HG02840 (cell line): ENCODE measurements around the gene RNMT.
A peak's percentile ranks its signal among the peaks of the same experiment; 100 is the strongest.
"Not testable (repeated sequence)": the region's sequence is repeated elsewhere in the genome, so short reads cannot be mapped to it uniquely, and the experiment has no call there.

ENCODE experiments used
- ATAC-seq: cut with Tn5 transposase; IDR thresholded peaks from one replicate; pipeline ENCODE4 v1.9.1; 2021; ENCODE audit warnings: mild to moderate bottlenecking, moderate library complexity, moderate number of reproducible peaks; ENCODE audit not compliant: unreplicated experiment, low FRiP score

Gene RNMT

GRCh38 chr18:13726232-13726971, at the start of gene RNMT, which contains the start of gene FAM210A:
RNMT (plus strand) TSS chr18:13726673; CDS start chr18:13731518, 4,845 bp downstream.
FAM210A (minus strand) TSS chr18:13726558; CDS start chr18:13682077, 44,481 bp downstream.
- ATAC-seq: peak; percentile 92

- ATAC-seq: not testable (repeated sequence)
These were observed 49.1 kb upstream of the RNMT start for GRCh38 chr18:13677350-13677749.

GRCh38 chr18:13680612-13681011, 45.9 kb upstream of the RNMT start:
- ATAC-seq: no peak

GRCh38 chr18:13681701-13682100, 44.8 kb upstream of the RNMT start:
- no peak for ATAC-seq

GRCh38 chr18:13684546-13684945, 41.9 kb upstream of the RNMT start:
- ATAC-seq: no peak

- no peak for ATAC-seq
These were observed 38.0 kb upstream of the RNMT start for GRCh38 chr18:13688191-13689136.

- ATAC-seq: not testable (repeated sequence)
These were observed 36.4 kb upstream of the RNMT start for GRCh38 chr18:13690060-13690459.

GRCh38 chr18:13695337-13695736, 31.1 kb upstream of the RNMT start:
- ATAC-seq: not testable (repeated sequence)

- no peak for ATAC-seq
These were observed 29.5 kb upstream of the RNMT start for GRCh38 chr18:13696961-13697360.

GRCh38 chr18:13700153-13700552, 26.3 kb upstream of the RNMT start:
- ATAC-seq: no peak

- ATAC-seq: no peak
These were observed 22.6 kb upstream of the RNMT start for GRCh38 chr18:13703899-13704298.

- ATAC-seq: no peak
These were observed 16.1 kb upstream of the RNMT start for GRCh38 chr18:13710414-13710831.

- no peak for ATAC-seq
These were observed 13.9 kb upstream of the RNMT start for GRCh38 chr18:13712400-13713131.

- ATAC-seq: no peak
These were observed 12.9 kb upstream of the RNMT start for GRCh38 chr18:13713455-13714055.

GRCh38 chr18:13715330-13715729, 11.1 kb upstream of the RNMT start:
- no peak for ATAC-seq

- no peak for ATAC-seq
These were observed 9.6 kb upstream of the RNMT start for GRCh38 chr18:13716916-13717315.

- ATAC-seq: no peak
These were observed 6.3 kb upstream of the RNMT start for GRCh38 chr18:13720123-13720522.

- no peak for ATAC-seq
These were observed 5.6 kb upstream of the RNMT start for GRCh38 chr18:13720847-13721246.

GRCh38 chr18:13725566-13726231, 774 bp upstream of the RNMT start:
- ATAC-seq: no peak

- ATAC-seq: peak; percentile 16
These were observed 479 bp downstream of the RNMT start for GRCh38 chr18:13726972-13727331.
